Right lobe of liver (tissue), 4 donors: ENCODE results near the gene CKM.

Source experiments
- CTCF ChIP-seq, 4 donors: fragments of 200-600 bp in 3 of 4; fragments of 450-650 bp in 1 of 4; IDR thresholded peaks; one replicate each; pipeline versions ENCODE4 v1.5.1 to v1.8.0; 2016 to 2022; ENCODE audit warnings: antibody characterized with exemption in 4 of 4, mild to moderate bottlenecking in 2 of 4
- POLR2A ChIP-seq: fragments of 450-650 bp; IDR thresholded peaks from one replicate; pipeline ENCODE4 v1.6.1; 2017; ENCODE audit warnings: antibody characterized with exemption, mild to moderate bottlenecking
- donor health status: DM: no; HTN: no; CAD: no.
- donor health status: DM: no; HTN: no; CAD: no.
- donor health status: DM: no; HTN: yes; CAD: no.

DNA sequence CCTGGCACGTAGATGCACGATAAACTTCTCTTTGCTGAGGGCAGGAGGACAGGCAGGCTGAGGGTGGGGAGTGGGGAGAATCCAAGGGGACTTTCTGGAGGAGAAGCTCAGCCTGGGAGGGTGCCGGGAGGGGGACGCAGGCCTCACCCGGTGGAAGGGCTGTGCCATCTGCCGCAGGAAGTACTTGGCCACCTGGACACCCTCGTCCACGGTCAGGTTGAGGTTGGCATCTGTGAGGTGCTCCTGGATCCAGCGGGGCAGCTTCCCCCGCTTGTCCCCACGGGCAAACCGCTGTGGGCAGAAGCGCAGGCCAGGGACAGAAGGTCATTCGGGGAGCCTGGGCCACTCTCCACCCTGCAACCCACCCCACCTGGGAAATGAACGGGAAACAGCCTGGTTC is 29.4 kb upstream of the CKM start:
- TF ChIP-seq CTCF (IDR thresholded peaks at IDR 0.05) (no peak), POLR2A (no peak)
